H1 (cell line): ENCODE results near the gene DYNLL2. TPM values are rescaled to one million over a fixed set of nuclear protein-coding genes. Genes with fewer than 3 reads are reported as not detected.

Source experiments
- CBX5 ChIP-seq: fragments of 300-800, 300-1000 bp; sonication (generic); IDR thresholded peaks from 2 replicates; pipeline ENCODE4 v1.7.1; 2016; ENCODE audit warnings: antibody characterized with exemption, low read length, low read depth
- polyA plus RNA-seq, 7 experiments: library from polyadenylated mRNA; depleted of rRNA in 3 of 7; stranded (reverse) in 5 of 7; unstranded in 2 of 7; fragments of >200 nt in 5 of 7; fragments of 200-250 nt in 2 of 7; gene quantifications; 1 replicate in 5 of 7; 2 replicates in 1 of 7; 4 replicates in 1 of 7; pipeline versions ENCODE4 v1.2.1 to v1.2.3, GENCODE V29; 2011 to 2013; ENCODE audit warnings: missing spikeins in 2 of 7, mixed read lengths in 2 of 7
- total RNA-seq: library from RNA; stranded (reverse); fragmentation: NEBNext Ultra II Directional; extraction: Animal tissue kit (Norgen Biotek cat#: 25700); gene quantifications from 2 replicates; pipeline ENCODE4 v1.2.1, GENCODE V29; 2021
- TF ChIP-seq, protein P1 (sequence below), 3 experiments: IDR thresholded peaks; 1 replicate in 2 of 3; 2 replicates in 1 of 3; pipeline versions ENCODE4 v1.5.1 to v1.6.1; 2011; ENCODE audit warnings: low read length in 3 of 3, mild to moderate bottlenecking in 3 of 3, inconsistent platforms in 2 of 3, low read depth in 1 of 3, moderate library complexity in 1 of 3; ENCODE audit not compliant: insufficient read depth in 1 of 3; ENCODE audit errors: control extremely low read depth in 1 of 3

DYNLL2 gene
- total and polyA plus RNA-seq, 2 of the 8 experiments (the other 6 are each of a cell fraction or from before 2014, with no cell fraction given): 19.8 to 52.7 TPM

DNA sequence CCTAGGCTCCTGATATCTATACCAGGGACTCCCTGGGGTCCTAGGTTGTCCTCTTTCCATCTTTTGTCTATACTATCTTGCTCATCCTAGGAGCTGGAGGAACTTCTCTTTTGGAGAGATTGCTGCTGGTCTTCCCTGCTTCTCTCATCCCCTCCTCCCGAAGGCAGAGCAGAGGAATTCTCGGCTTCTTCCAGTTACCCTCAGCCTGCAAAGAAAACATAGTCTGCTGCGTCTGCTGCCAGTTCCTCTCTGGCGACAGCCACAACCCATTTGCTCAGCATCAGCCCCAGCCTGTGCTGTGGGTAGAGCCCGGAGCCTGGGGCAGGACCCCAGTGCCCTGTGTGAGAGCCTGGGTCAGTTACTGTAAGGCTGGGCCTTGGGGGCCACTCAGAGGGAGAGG, 21.5 kb upstream of the DYNLL2 start (continued):
- TF ChIP-seq, protein P1, sequence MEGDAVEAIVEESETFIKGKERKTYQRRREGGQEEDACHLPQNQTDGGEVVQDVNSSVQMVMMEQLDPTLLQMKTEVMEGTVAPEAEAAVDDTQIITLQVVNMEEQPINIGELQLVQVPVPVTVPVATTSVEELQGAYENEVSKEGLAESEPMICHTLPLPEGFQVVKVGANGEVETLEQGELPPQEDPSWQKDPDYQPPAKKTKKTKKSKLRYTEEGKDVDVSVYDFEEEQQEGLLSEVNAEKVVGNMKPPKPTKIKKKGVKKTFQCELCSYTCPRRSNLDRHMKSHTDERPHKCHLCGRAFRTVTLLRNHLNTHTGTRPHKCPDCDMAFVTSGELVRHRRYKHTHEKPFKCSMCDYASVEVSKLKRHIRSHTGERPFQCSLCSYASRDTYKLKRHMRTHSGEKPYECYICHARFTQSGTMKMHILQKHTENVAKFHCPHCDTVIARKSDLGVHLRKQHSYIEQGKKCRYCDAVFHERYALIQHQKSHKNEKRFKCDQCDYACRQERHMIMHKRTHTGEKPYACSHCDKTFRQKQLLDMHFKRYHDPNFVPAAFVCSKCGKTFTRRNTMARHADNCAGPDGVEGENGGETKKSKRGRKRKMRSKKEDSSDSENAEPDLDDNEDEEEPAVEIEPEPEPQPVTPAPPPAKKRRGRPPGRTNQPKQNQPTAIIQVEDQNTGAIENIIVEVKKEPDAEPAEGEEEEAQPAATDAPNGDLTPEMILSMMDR (IDR thresholded peaks at IDR 0.05; ENCODE audit: control extremely low read depth in 1 of 3, insufficient read depth in 1 of 3, low read depth in 1 of 3, low read length in 3 of 3): no peak
- no peak for TF ChIP-seq CBX5
